ENCODE results near the gene CALML3. TPM values are rescaled to one million over a fixed set of nuclear protein-coding genes. Genes with fewer than 3 reads are reported as not detected.

The CALML3 gene
- total RNA-seq, 1 donor from 2014 or later, result not detected

DNA sequence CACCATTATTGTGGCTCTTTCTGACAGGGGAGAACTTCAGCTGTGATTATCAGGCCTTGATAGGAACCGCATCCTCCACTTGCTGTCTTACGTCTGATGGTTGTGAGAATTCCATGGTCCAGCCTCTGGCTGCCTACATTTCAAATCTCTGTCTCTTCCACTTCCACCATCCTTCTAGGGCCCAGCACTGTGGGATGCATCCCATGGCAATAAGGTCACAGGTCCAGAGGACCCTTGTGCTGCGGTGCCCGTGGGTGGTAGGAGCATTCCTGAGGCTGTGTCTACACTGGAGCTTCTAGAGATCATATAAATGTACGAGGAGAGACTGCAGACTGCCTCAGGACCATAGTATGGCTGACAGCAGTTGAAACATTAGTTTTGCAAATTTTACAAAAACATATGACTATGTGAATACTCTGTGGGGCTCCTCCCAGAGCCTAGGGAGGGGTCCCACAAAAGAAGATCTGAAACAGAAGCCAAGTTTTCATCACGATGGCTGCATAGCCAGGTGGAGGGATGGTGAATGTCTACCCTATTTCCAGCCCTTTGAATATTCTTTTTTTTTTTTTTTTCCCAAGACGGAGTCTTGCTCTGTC is 11.8 kb downstream of the CALML3 start:
- H3K4me1 ChIP-seq, result no peaks in the 10 kb centered on the region

DNA sequence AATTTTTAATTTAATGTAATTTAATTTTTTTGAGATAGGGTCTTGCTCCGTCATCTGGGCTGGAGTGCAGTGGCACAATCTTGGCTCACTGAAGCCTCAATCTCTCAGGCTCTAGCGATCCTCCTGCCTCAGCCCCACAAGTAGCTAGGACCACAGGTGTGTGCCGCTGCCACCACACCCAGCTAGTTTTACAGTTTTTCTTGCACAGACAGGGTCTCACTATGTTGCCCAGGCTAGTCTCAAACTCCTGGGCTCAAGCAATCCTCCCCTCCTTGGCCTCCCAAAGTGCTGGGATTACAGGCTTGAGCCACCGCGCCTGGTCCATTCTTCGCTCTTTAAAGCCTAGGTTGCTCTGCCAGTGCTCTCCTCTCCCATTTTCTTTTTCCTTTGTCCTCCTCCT is 12.9 kb downstream of the CALML3 start:
- no peaks in the 10 kb centered on the region for H3K9me3 ChIP-seq
- H3K4me1 ChIP-seq, result no peaks in the 10 kb centered on the region
- intact Hi-C loops (cut with DNase I), result no loop called here
- no peak overlapping the region for H3K4me3 ChIP-seq
- ATAC-seq (no peak), DNase-seq (peak; percentile 3)
- TF ChIP-seq, protein P1, sequence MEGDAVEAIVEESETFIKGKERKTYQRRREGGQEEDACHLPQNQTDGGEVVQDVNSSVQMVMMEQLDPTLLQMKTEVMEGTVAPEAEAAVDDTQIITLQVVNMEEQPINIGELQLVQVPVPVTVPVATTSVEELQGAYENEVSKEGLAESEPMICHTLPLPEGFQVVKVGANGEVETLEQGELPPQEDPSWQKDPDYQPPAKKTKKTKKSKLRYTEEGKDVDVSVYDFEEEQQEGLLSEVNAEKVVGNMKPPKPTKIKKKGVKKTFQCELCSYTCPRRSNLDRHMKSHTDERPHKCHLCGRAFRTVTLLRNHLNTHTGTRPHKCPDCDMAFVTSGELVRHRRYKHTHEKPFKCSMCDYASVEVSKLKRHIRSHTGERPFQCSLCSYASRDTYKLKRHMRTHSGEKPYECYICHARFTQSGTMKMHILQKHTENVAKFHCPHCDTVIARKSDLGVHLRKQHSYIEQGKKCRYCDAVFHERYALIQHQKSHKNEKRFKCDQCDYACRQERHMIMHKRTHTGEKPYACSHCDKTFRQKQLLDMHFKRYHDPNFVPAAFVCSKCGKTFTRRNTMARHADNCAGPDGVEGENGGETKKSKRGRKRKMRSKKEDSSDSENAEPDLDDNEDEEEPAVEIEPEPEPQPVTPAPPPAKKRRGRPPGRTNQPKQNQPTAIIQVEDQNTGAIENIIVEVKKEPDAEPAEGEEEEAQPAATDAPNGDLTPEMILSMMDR (IDR thresholded peaks at IDR 0.05), result no peak
- no peak overlapping the region for H3K27ac ChIP-seq
- no peaks in the 10 kb centered on the region for H3K27me3 ChIP-seq
- no peaks in the 10 kb centered on the region for H3K36me3 ChIP-seq

More for the DNA sequence above, 11.8 kb downstream of the CALML3 start:
- peak; percentile 39 for DNase-seq
- H3K27ac ChIP-seq, result no peak overlapping the region
- no peaks in the 10 kb centered on the region for H3K36me3 ChIP-seq
- H3K27me3 ChIP-seq, result no peaks in the 10 kb centered on the region
- TF ChIP-seq, protein P1 (IDR thresholded peaks at IDR 0.05), result no peak
- ATAC-seq, result no peak
- no peaks in the 10 kb centered on the region for H3K9me3 ChIP-seq
- H3K4me3 ChIP-seq, result no peak overlapping the region
- intact Hi-C loops (cut with DNase I), result no loop called here

DNA sequence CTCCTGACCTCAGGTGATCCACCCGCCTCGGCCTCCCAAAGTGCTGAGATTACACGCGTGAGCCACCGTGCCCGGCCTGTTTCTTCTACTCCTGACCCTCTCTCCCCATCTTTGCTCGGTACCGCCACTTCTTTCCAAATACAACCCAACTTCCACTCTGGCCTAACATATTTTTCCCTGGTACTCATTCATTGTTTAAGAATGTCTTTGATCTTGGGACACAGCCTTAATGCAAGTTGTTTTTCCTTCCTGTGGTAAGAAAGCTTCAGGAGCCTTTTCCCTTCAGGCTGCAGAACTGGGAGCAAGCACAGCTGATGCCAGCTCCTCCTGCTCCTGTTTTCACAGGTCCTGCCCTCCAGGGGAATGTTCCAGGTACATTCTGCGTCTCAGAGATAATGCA is 13.7 kb downstream of the CALML3 start:
- peak; percentile 31 for DNase-seq

DNA sequence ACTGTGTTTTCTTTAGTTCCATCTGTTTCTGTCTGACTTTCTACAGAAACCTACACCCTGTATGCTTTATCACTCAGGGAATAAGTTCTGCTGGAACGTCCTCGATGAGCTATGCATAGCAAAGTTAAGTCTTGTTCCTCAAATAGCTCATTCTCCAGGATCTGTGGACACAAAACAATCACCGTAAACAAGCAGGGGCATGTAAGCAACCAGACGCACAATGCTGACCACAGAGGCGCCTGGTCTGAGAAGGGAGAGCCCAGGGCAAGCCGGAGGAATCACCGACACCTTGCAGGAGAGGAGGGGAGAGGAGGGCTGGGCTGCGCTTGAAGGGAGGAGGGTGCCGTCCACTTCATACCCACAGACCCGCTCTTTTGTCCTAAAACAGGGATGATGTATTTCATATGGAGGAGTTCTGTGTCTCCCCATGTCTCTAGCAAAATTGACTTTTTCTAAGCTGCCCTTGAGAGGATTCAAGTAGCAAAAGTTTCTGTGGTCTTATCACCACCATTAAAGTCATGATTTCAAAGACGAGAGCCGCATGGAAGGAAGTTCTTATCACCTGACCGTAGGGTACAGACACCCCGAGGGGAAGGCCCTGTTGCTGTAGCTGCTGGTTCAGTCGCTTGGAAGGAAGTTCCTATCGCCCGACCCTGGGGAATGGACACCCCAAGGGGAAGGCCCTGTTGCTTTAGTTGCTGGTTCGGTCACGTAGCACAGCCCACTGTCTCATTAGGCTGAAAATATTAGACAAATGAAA is 14.3 kb downstream of the CALML3 start:
- peak; percentile 30 for DNase-seq
- no peaks in the 10 kb centered on the region for H3K27me3 ChIP-seq
- no peaks in the 10 kb centered on the region for H3K9me3 ChIP-seq
- intact Hi-C loops (cut with DNase I), result no loop called here
- ATAC-seq, result peak; percentile 27
- no peak overlapping the region for H3K27ac ChIP-seq
- H3K4me3 ChIP-seq, result no peak overlapping the region
- TF ChIP-seq, protein P1 (IDR thresholded peaks at IDR 0.05), result no peak
- H3K36me3 ChIP-seq, result no peaks in the 10 kb centered on the region
- peaks cover under 1% of the 10 kb centered on the region for H3K4me1 ChIP-seq

More for the DNA sequence above, 13.7 kb downstream of the CALML3 start:
- H3K27ac ChIP-seq, result no peak overlapping the region
- H3K27me3 ChIP-seq, result no peaks in the 10 kb centered on the region
- intact Hi-C loops (cut with DNase I), result no loop called here
- no peak overlapping the region for H3K4me3 ChIP-seq
- ATAC-seq, result peak; percentile 42
- H3K4me1 ChIP-seq, result no peaks in the 10 kb centered on the region
- H3K36me3 ChIP-seq, result no peaks in the 10 kb centered on the region
- H3K9me3 ChIP-seq, result no peaks in the 10 kb centered on the region
- TF ChIP-seq, protein P1 (IDR thresholded peaks at IDR 0.05), result no peak

DNA sequence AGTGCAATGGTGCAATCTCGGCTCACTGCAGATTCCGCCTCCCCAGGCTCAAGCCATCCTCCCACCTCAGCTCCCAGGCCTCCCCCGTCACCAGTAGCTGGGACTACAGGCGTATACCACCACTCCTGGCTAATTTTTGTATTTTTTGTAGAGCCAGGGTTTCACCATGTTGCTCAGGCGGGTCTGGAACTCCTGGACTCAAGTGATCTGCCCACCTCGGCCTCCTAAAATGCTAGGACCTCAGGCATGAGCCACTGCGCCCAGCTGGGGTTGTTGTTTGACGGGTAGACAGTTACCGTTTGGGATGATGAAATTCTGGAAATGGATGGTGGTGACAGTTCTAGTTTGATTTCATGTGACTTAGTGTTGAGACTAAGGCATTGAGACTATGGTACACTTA is 15.3 kb downstream of the CALML3 start:
- no peaks in the 10 kb centered on the region for H3K36me3 ChIP-seq
- TF ChIP-seq, protein P1 (IDR thresholded peaks at IDR 0.05), result no peak
- intact Hi-C loops (cut with DNase I), result no loop called here
- DNase-seq, result peak; percentile 39
- H3K4me1 ChIP-seq, result peaks cover 5% of the 10 kb centered on the region
- no peak overlapping the region for H3K4me3 ChIP-seq
- no peaks in the 10 kb centered on the region for H3K27me3 ChIP-seq
- ATAC-seq, result no peak
- no peak overlapping the region for H3K27ac ChIP-seq
- H3K9me3 ChIP-seq, result no peaks in the 10 kb centered on the region

All from upper lobe of right lung (tissue), 1 donor.